Measurements from ENCODE around the gene EIF1AD.

DNA sequence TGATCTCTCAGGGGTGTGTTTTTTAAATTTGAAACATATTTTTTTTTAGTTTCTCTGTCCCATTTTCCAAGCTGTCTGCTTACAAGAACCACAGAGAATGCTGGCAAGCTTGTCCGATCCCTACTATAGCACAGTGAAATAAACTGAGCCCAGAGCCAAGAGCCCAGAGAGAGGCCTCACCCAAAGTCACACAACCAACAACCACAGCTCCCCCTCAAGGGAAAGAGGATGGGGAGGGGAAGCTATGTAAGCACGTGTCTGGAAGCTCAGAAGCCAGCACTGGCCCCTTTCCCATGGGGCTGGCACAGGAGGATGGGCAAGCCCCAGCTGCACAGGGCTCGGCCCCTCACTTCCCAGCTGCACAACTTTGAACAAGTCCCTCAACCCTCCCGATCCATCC is 43.7 kb downstream of the EIF1AD start:
- TF ChIP-seq, protein P1, sequence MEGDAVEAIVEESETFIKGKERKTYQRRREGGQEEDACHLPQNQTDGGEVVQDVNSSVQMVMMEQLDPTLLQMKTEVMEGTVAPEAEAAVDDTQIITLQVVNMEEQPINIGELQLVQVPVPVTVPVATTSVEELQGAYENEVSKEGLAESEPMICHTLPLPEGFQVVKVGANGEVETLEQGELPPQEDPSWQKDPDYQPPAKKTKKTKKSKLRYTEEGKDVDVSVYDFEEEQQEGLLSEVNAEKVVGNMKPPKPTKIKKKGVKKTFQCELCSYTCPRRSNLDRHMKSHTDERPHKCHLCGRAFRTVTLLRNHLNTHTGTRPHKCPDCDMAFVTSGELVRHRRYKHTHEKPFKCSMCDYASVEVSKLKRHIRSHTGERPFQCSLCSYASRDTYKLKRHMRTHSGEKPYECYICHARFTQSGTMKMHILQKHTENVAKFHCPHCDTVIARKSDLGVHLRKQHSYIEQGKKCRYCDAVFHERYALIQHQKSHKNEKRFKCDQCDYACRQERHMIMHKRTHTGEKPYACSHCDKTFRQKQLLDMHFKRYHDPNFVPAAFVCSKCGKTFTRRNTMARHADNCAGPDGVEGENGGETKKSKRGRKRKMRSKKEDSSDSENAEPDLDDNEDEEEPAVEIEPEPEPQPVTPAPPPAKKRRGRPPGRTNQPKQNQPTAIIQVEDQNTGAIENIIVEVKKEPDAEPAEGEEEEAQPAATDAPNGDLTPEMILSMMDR (IDR thresholded peaks at IDR 0.05) = no peak
- TF ChIP-seq POLR2A (IDR thresholded peaks at IDR 0.05) (no peak), POLR2AphosphoS5 (IDR thresholded peaks at IDR 0.05; ENCODE audit: insufficient read depth in 1 of 2, low read depth in 1 of 2) (no peak)

Data from vagina (tissue), 2 donors.